Thoracic aorta (tissue), 2 donors: ENCODE measurements around the gene MUSTN1. TPM values are rescaled to one million over a fixed set of nuclear protein-coding genes. Genes with fewer than 3 reads are reported as not detected.

Experiments
- ATAC-seq: fragments of 150-250 bp; one replicate; pipeline ENCODE4 v1.8.0; 2017; ENCODE audit warnings: low read depth; ENCODE audit not compliant: insufficient number of reproducible peaks, low FRiP score
- DNase-seq: peaks from one replicate; pipeline ENCODE4 v3.0.0-alpha.2; 2020; ENCODE audit warnings: low spot score
- H3K27ac ChIP-seq, 2 donors: fragments of 200-600 bp; sonication (generic); 1 replicate in 1 of 2; 2 replicates in 1 of 2; pipeline ENCODE4 v1.5.1; 2016; ENCODE audit warnings: mild to moderate bottlenecking in 2 of 2, moderate library complexity in 2 of 2
- H3K27me3 ChIP-seq: fragments of 200-600 bp; sonication (generic); replicated peaks from 2 replicates; pipeline ENCODE4 v1.6.0; 2016; ENCODE audit warnings: mild to moderate bottlenecking; ENCODE audit not compliant: insufficient read depth
- H3K36me3 ChIP-seq: fragments of 200-600 bp; sonication (generic); one replicate; pipeline ENCODE4 v1.5.1; 2016
- H3K4me1 ChIP-seq, 2 donors: fragments of 200-600 bp; sonication (generic); 1 replicate in 1 of 2; 2 replicates in 1 of 2; pipeline versions ENCODE4 v1.5.1 to v1.6.0; 2016; ENCODE audit warnings: low read depth in 2 of 2, mild to moderate bottlenecking in 1 of 2; ENCODE audit not compliant: control insufficient read depth in 1 of 2
- H3K4me3 ChIP-seq: fragments of 200-600 bp; sonication (generic); 2 replicates; pipeline ENCODE4 v1.5.1; 2016; ENCODE audit warnings: mild to moderate bottlenecking
- H3K9me3 ChIP-seq: fragments of 200-600 bp; sonication (generic); 2 replicates; pipeline ENCODE4 v1.5.1; 2016
- total RNA-seq, 2 donors: library from RNA; depleted of rRNA; stranded (reverse); fragments of >200 nt; gene quantifications; one replicate each; pipeline versions ENCODE4 v1.1.0 to v1.2.3, GENCODE V29; 2016
- TF ChIP-seq, protein P1 (sequence below): fragments of 200-600 bp; sonication (generic); IDR thresholded peaks from one replicate; pipeline ENCODE4 v1.5.1; 2019; ENCODE audit warnings: antibody characterized with exemption

MUSTN1 gene
- total RNA-seq, 2 donors from 2014 or later: 21.0 to 33.8 TPM

- Histone ChIP-seq H3K4me3 (no peak overlapping the region), H3K36me3 (no peaks in the 10 kb centered on the region), H3K27me3 (no peaks in the 10 kb centered on the region), H3K4me1 (no peaks in the 10 kb centered on the region), H3K9me3 (no peaks in the 10 kb centered on the region), H3K27ac (no peak overlapping the region)
- DNase-seq (no peak), ATAC-seq (no peak)
- TF ChIP-seq, protein P1, sequence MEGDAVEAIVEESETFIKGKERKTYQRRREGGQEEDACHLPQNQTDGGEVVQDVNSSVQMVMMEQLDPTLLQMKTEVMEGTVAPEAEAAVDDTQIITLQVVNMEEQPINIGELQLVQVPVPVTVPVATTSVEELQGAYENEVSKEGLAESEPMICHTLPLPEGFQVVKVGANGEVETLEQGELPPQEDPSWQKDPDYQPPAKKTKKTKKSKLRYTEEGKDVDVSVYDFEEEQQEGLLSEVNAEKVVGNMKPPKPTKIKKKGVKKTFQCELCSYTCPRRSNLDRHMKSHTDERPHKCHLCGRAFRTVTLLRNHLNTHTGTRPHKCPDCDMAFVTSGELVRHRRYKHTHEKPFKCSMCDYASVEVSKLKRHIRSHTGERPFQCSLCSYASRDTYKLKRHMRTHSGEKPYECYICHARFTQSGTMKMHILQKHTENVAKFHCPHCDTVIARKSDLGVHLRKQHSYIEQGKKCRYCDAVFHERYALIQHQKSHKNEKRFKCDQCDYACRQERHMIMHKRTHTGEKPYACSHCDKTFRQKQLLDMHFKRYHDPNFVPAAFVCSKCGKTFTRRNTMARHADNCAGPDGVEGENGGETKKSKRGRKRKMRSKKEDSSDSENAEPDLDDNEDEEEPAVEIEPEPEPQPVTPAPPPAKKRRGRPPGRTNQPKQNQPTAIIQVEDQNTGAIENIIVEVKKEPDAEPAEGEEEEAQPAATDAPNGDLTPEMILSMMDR: no peak
These were observed 46.9 kb downstream of the MUSTN1 start for GRCh38 chr3:52787672-52788625.

- H3K4me1 ChIP-seq: no peaks in the 10 kb centered on the region
- no peak for DNase-seq
- no peaks in the 10 kb centered on the region for H3K27me3 ChIP-seq
- TF ChIP-seq, protein P1: no peak
- no peak for ATAC-seq
- no peaks in the 10 kb centered on the region for H3K36me3 ChIP-seq
- no peaks in the 10 kb centered on the region for H3K9me3 ChIP-seq
- no peak overlapping the region for H3K4me3 ChIP-seq
- no peak overlapping the region for H3K27ac ChIP-seq
These were observed 47.6 kb downstream of the MUSTN1 start for GRCh38 chr3:52787246-52787645.

DNA sequence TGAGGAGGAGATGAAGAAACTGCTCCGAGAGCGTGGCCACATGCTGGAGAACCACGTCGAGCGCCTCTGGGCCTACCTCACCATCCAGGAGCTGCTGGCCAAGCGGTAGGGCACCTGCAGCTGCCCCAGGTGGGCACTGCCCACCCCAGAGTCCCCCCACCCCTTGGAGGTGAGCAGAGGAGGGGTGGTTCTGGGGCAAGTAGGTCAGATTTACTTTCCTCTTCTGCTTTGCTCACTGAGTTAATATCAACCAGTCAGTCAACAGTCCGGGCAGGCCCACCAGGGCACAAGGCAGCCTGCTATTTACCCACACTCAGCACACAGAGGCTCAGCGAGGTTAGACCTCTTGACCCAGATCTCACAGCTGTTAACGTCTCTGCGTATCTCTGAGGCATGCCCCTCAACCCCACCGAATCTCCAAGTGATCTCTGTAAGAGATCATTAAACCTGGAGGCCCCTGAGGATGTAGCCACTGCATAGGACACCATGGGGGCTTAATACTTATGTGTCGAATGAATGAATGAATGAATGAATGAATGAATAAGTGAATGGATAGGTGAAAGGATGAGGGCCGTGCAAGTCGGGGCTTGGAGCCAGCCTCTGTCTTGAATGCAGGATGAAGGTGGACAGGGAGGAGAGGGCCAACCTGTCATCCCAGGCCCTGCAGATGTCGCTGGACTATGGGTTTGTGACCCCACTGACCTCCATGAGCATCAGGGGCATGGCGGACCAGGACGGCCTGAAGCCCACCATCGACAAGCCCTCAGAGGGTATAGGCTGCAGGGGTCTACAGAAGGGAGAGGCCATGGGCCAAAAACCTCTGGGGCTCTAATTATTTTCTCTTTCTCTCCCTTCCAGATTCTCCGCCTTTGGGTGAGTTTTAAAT lies 48.2 kb downstream of the MUSTN1 start:
- TF ChIP-seq, protein P1: no peak
- Histone ChIP-seq H3K36me3 (no peaks in the 10 kb centered on the region), H3K4me1 (no peaks in the 10 kb centered on the region), H3K9me3 (no peaks in the 10 kb centered on the region), H3K27ac (no peak overlapping the region), H3K4me3 (no peak overlapping the region), H3K27me3 (no peaks in the 10 kb centered on the region)
- DNase-seq: no peak
- ATAC-seq: no peak

DNA sequence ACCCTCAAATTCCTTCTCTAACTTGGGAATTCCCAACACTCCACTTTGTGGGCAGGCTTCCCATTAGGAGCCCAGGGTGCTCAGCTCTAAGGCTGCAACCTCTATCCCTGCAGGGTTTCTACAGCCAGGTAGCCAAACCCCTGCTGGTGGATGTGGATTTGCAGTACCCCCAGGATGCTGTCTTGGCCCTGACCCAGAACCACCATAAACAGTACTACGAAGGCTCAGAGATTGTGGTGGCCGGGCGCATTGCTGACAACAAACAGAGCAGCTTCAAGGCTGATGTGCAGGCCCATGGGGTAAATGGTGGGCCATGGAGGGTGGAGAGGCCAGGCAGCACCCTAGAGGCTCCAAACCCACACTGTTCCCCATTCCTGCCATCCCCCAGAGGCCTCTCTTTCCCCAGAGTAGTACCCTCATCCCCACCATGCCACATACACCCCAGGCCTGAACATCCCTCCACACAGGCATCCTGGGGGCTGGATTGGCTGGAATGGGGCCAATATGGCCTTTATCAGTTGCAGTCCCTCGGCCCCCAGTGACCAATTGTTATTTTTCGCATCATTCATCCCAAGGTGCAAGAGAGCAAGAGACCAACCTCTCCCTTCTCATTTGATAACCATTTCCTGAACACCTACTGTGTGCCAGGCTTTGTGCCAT lies 49.8 kb downstream of the MUSTN1 start:
- ATAC-seq (no peak), DNase-seq (no peak)
- TF ChIP-seq, protein P1: no peak
- Histone ChIP-seq H3K4me3 (no peak overlapping the region), H3K36me3 (no peaks in the 10 kb centered on the region), H3K27ac (no peak overlapping the region), H3K9me3 (no peaks in the 10 kb centered on the region), H3K27me3 (no peaks in the 10 kb centered on the region), H3K4me1 (no peaks in the 10 kb centered on the region)
